GM10847 (cell line): ENCODE results near the gene ECHS1.

Experiments used
- POLR2A ChIP-seq: IDR thresholded peaks from 2 replicates; pipeline ENCODE4 v1.6.1; 2011; ENCODE audit not compliant: insufficient read length; ENCODE audit errors: extremely low read depth

ECHS1 gene

GRCh38 chr10:133347710-133348517, 25.2 kb downstream of the ECHS1 start:
- no peak for TF ChIP-seq POLR2A

GRCh38 chr10:133346413-133346812, 26.7 kb downstream of the ECHS1 start:
- TF ChIP-seq POLR2A: no peak

GRCh38 chr10:133344236-133344635, 28.9 kb downstream of the ECHS1 start:
- no peak for TF ChIP-seq POLR2A

- TF ChIP-seq POLR2A: no peak
These were observed 29.6 kb downstream of the ECHS1 start for GRCh38 chr10:133343558-133343957.

GRCh38 chr10:133342942-133343341, 30.2 kb downstream of the ECHS1 start:
- no peak for TF ChIP-seq POLR2A

GRCh38 chr10:133341983-133342382, 31.2 kb downstream of the ECHS1 start:
- TF ChIP-seq POLR2A: no peak

- TF ChIP-seq POLR2A: no peak
These were observed 33.3 kb downstream of the ECHS1 start for GRCh38 chr10:133339708-133340380.

GRCh38 chr10:133338080-133339071, 34.8 kb downstream of the ECHS1 start:
- no peak for TF ChIP-seq POLR2A

- no peak for TF ChIP-seq POLR2A
These were observed 35.8 kb downstream of the ECHS1 start for GRCh38 chr10:133337370-133337725.

GRCh38 chr10:133336577-133337369, 36.4 kb downstream of the ECHS1 start, which contains the start of gene CALY:
Gene CALY, minus strand, starts transcription at chr10:133336896. Its CDS starts 7,907 bp downstream, at chr10:133328989.
- TF ChIP-seq POLR2A: no peak

GRCh38 chr10:133336118-133336576, 37.0 kb downstream of the ECHS1 start:
- TF ChIP-seq POLR2A: no peak

GRCh38 chr10:133335246-133336117, 37.7 kb downstream of the ECHS1 start:
- no peak for TF ChIP-seq POLR2A

GRCh38 chr10:133334503-133335245, 38.5 kb downstream of the ECHS1 start:
- no peak for TF ChIP-seq POLR2A
